A549 (cell line): ENCODE measurements around the gene RAPGEF6. TPM values are rescaled to one million over a fixed set of nuclear protein-coding genes. Genes with fewer than 3 reads are reported as not detected.

Experiments used
- ATAC-seq, 2 experiments: fragments of 200-7000 bp in 1 of 2; fragments of >200 bp in 1 of 2; cut with Nextera tagmentation in 1 of 2; cut with Tn5 transposase in 1 of 2; 3 replicates each; pipeline versions ENCODE4 v1.8.0 to v1.9.1; 2018 to 2020; ENCODE audit warnings: mild to moderate bottlenecking in 1 of 2, moderate library complexity in 1 of 2
- CTCF ChIA-PET: fragments of 300-600 bp; sonication (Branson Sonifier 250); formaldehyde crosslinking; extraction: SDS; loops from one replicate; lab custom pipeline; 2021; ENCODE audit warnings: antibody characterized with exemption, inconsistent platforms; lab: Yijun Ruan, JAX
- POLR2A ChIA-PET: fragments of 350-600 bp; formaldehyde crosslinking; extraction: SDS; loops from one replicate; lab custom pipeline; 2021; ENCODE audit warnings: antibody characterized with exemption, inconsistent platforms; lab: Yijun Ruan, JAX
- DNase-seq, 2 experiments: peaks; one replicate each; pipeline versions ENCODE4 v3.0.0 to v3.0.0-alpha.2; 2011 to 2016; ENCODE audit warnings: low read depth in 1 of 2, low spot score in 1 of 2
- FAIRE-seq: peaks from 2 replicates; lab custom pipeline; 2011; peaks lifted over from hg19 to GRCh38; lab: Jason Lieb, UNC
- H3K27ac ChIP-seq, 2 experiments: fragments of >200 bp; sonication (Bioruptor Twin); formaldehyde crosslinking; 3 replicates each; pipeline ENCODE4 v1.5.1; 2016 to 2017
- H3K4me1 ChIP-seq: fragments of >200 bp; sonication (Bioruptor Twin); formaldehyde crosslinking; 3 replicates; pipeline ENCODE4 v1.6.1; 2016
- H3K4me2 ChIP-seq: fragments of >200 bp; sonication (Bioruptor Twin); formaldehyde crosslinking; 3 replicates; pipeline ENCODE4 v1.6.1; 2016
- H3K4me3 ChIP-seq: fragments of >200 bp; sonication (Bioruptor Twin); formaldehyde crosslinking; 3 replicates; pipeline ENCODE4 v1.5.1; 2016
- H3K9me3 ChIP-seq: fragments of >200 bp; sonication (Bioruptor Twin); formaldehyde crosslinking; 3 replicates; pipeline ENCODE4 v1.6.1; 2016
- ATOH8 ChIP-seq: fragments of 250-450 bp; sonication (Bioruptor Pico); IDR thresholded peaks from 2 replicates; pipeline ENCODE4 v1.5.0; 2020; ENCODE audit warnings: low read depth, mild to moderate bottlenecking, moderate library complexity
- BCL3 ChIP-seq: fragments of >200 bp; sonication (Bioruptor Twin); formaldehyde crosslinking; IDR thresholded peaks from 3 replicates; pipeline ENCODE4 v1.6.1; 2016
- CBX8 ChIP-seq: fragments of 200-600 bp; sonication (generic); IDR thresholded peaks from 2 replicates; pipeline ENCODE4 v1.6.1; 2016
- CHD2 ChIP-seq: fragments of 150-350 bp; IDR thresholded peaks from 2 replicates; pipeline ENCODE4 v1.6.1; 2014; ENCODE audit warnings: low read length; ENCODE audit not compliant: partially characterized antibody
- CTCF ChIP-seq: fragments of >200 bp; sonication (Bioruptor Twin); formaldehyde crosslinking; IDR thresholded peaks from 3 replicates; pipeline ENCODE4 v1.5.1; 2016
- E2F6 ChIP-seq: IDR thresholded peaks from 2 replicates; pipeline ENCODE4 v1.6.1; 2012; ENCODE audit warnings: low read depth, borderline replicate concordance
- EHF ChIP-seq: fragments of 250-450 bp; sonication (Bioruptor Pico); IDR thresholded peaks from 2 replicates; pipeline ENCODE4 v1.5.0; 2020; ENCODE audit warnings: mild to moderate bottlenecking
- EHMT2 ChIP-seq: fragments of 200-600 bp; sonication (generic); IDR thresholded peaks from 2 replicates; pipeline ENCODE4 v1.6.1; 2016; ENCODE audit warnings: antibody characterized with exemption, low read depth, mild to moderate bottlenecking, moderate library complexity
- ESRRA ChIP-seq: fragments of 150-350 bp; IDR thresholded peaks from 2 replicates; pipeline ENCODE4 v1.6.1; 2014; ENCODE audit warnings: mild to moderate bottlenecking, low read length, borderline replicate concordance
- HDAC2 ChIP-seq: fragments of 200-600 bp; sonication (generic); IDR thresholded peaks from 2 replicates; pipeline ENCODE4 v1.6.1; 2016
- HES2 ChIP-seq: fragments of >200 bp; sonication (Bioruptor Twin); formaldehyde crosslinking; IDR thresholded peaks from 2 replicates; pipeline ENCODE4 v1.6.1; 2016
- HMGXB4 ChIP-seq: fragments of 250-450 bp; sonication (Bioruptor Pico); IDR thresholded peaks from 2 replicates; pipeline ENCODE4 v1.5.0; 2021; ENCODE audit warnings: mild to moderate bottlenecking, moderate library complexity, borderline replicate concordance
- HOXA7 ChIP-seq: fragments of 250-450 bp; sonication (Bioruptor Pico); IDR thresholded peaks from 2 replicates; pipeline ENCODE4 v1.5.0; 2020; ENCODE audit warnings: mild to moderate bottlenecking, moderate library complexity
- MAFK ChIP-seq: fragments of 450-650 bp; IDR thresholded peaks from 2 replicates; pipeline ENCODE4 v1.6.1; 2014; ENCODE audit not compliant: partially characterized antibody
- NFE2L2 ChIP-seq: fragments of 150-350 bp; conservative IDR thresholded peaks from 2 replicates; pipeline ENCODE4 v1.6.1; 2014; ENCODE audit warnings: low read length
- NPAS2 ChIP-seq: fragments of 250-450 bp; sonication (Bioruptor Pico); IDR thresholded peaks from 2 replicates; pipeline ENCODE4 v1.8.0; 2022; ENCODE audit warnings: mild to moderate bottlenecking, moderate library complexity, borderline replicate concordance
- NR3C1 ChIP-seq: fragments of >200 bp; sonication (Bioruptor Twin); formaldehyde crosslinking; IDR thresholded peaks from 3 replicates; pipeline ENCODE4 v1.6.1; 2017
- PHF8 ChIP-seq: fragments of 200-600 bp; sonication (generic); IDR thresholded peaks from 2 replicates; pipeline ENCODE4 v1.6.1; 2016; ENCODE audit warnings: low read depth, mild to moderate bottlenecking, antibody characterized with exemption, moderate library complexity, borderline replicate concordance
- RFX5 ChIP-seq: fragments of 450-650 bp; IDR thresholded peaks from 2 replicates; pipeline ENCODE4 v1.7.1; 2014; ENCODE audit warnings: antibody characterized with exemption, mild to moderate bottlenecking, moderate library complexity
- TP53 ChIP-seq: fragments of 250-450 bp; sonication (Bioruptor Pico); IDR thresholded peaks from 2 replicates; pipeline ENCODE4 v1.5.0; 2021; ENCODE audit warnings: mild to moderate bottlenecking, moderate library complexity
- USF2 ChIP-seq: fragments of 450-650 bp; IDR thresholded peaks from 2 replicates; pipeline ENCODE4 v1.6.1; 2014; ENCODE audit warnings: antibody characterized with exemption
- ZC3H11A ChIP-seq: fragments of 450-650 bp; IDR thresholded peaks from 2 replicates; pipeline ENCODE4 v1.6.1; 2014; ENCODE audit warnings: antibody characterized with exemption, mild to moderate bottlenecking
- WGBS: methylation state at CpG from one replicate; pipeline ENCODE4 v1.1.6; 2017; ENCODE audit errors: missing lambda C conversion rate; 5-methylcytosine and 5-hydroxymethylcytosine counted together
- polyA plus RNA-seq, 4 experiments: library from polyadenylated mRNA; depleted of rRNA in 3 of 4; stranded (reverse); fragments of >200 nt; fragmentation: RNase III in 1 of 4; extraction: RNeasy Plus Mini Kit Qiagen cat#74134 plus additional on column Dnase treatment in 1 of 4; gene quantifications; 2 replicates in 3 of 4; 3 replicates in 1 of 4; pipeline ENCODE4 v1.2.3, GENCODE V29; 2011 to 2017

Gene RAPGEF6
- polyA plus RNA-seq, 2 of the 4 experiments (the other 2 are of a cell fraction): 5.9 to 15.2 TPM

- ATAC-seq: no peak
- no peak for FAIRE-seq
- Histone ChIP-seq H3K4me3 (no peak overlapping the region), H3K4me1 (peaks cover 6% of the 10 kb centered on the region; the same call in 1 of the 3 replicates), H3K4me2 (no peak overlapping the region), H3K9me3 (no peaks in the 10 kb centered on the region), H3K27ac (no peak overlapping the region)
- CTCF ChIA-PET: no interaction called here
- POLR2A ChIA-PET: no interaction called here
- no peak for TF ChIP-seq EHF
- TF ChIP-seq CHD2: no peak
- no peak for TF ChIP-seq E2F6
- TF ChIP-seq ATOH8 (CRISPR knock-in tag): no peak
- no peak for TF ChIP-seq EHMT2
- no peak for TF ChIP-seq CTCF
- no peak for TF ChIP-seq BCL3
- no peak for TF ChIP-seq RFX5
- no peak for TF ChIP-seq NPAS2 (CRISPR knock-in tag)
- TF ChIP-seq HDAC2: no peak
- TF ChIP-seq ESRRA: no peak
- no peak for DNase-seq
- 79% methylated on average over 1 of the region's 1 CpG for WGBS
Measured at GRCh38 chr5:131475541-131475941, 159.5 kb downstream of the RAPGEF6 start.

GRCh38 chr5:131473731-131474130, 161.3 kb downstream of the RAPGEF6 start:
- no peak for DNase-seq
- H3K27ac ChIP-seq: 0 out of 6 replicates have a peak overlapping the region, but pooled peaks of 1 of the 2 experiments have one; percentile 12
- peaks cover 6% of the 10 kb centered on the region; the same call in 1 of the 3 replicates for H3K4me1 ChIP-seq
- TF ChIP-seq HOXA7 (CRISPR knock-in tag) (no peak), ZC3H11A (no peak), TP53 (no peak), NPAS2 (CRISPR knock-in tag) (no peak), PHF8 (no peak), HMGXB4 (CRISPR knock-in tag) (no peak), BCL3 (no peak), CBX8 (no peak), MAFK (no peak), USF2 (no peak), E2F6 (no peak), HES2 (no peak), NFE2L2 (no peak), NR3C1 (no peak)
- no peak overlapping the region for H3K4me3 ChIP-seq
- CTCF ChIA-PET: no interaction called here
- no peak; a peak in 2 of 6 replicates for ATAC-seq
- 84% methylated on average over 3 of the region's 3 CpGs for WGBS
- no peaks in the 10 kb centered on the region for H3K9me3 ChIP-seq
- no peak for FAIRE-seq
- POLR2A ChIA-PET: no interaction called here
- H3K4me2 ChIP-seq: no peak overlapping the region
